MCF 10A (cell line): ENCODE data around the gene MAP7. TPM values are rescaled to one million over a fixed set of nuclear protein-coding genes. Genes with fewer than 3 reads are reported as not detected.

ENCODE experiments used
- BruUV-seq: library from RNA; stranded (reverse); fragments of 400-500 nt; replicated peaks from 2 replicates; lab custom pipeline; 2021; lab: Mats Ljungman, UMichigan
- CTCF ChIA-PET: fragments of 300-600 bp; sonication (Branson Sonifier 250); formaldehyde crosslinking; extraction: SDS; loops from one replicate; lab custom pipeline; 2021; ENCODE audit warnings: antibody characterized with exemption, inconsistent platforms; lab: Yijun Ruan, JAX
- POLR2A ChIA-PET: fragments of 300-600, 350-650 bp; sonication (Branson Sonifier 250); formaldehyde crosslinking; extraction: SDS; loops from one replicate; lab custom pipeline; 2020; ENCODE audit warnings: antibody characterized with exemption, inconsistent platforms; lab: Yijun Ruan, JAX
- DNase-seq: peaks from one replicate; pipeline ENCODE4 v3.0.0-alpha.2; 2018; ENCODE audit not compliant: unreplicated experiment
- H3K27ac Mint-ChIP-seq: one replicate; pipeline ENCODE4 v1.8.0; 2022; ENCODE audit warnings: mild to moderate bottlenecking, low read depth, mixed read lengths; ENCODE audit not compliant: unreplicated experiment
- H3K27me3 Mint-ChIP-seq: one replicate; pipeline ENCODE4 v1.8.0; 2022; ENCODE audit warnings: mixed read lengths; ENCODE audit not compliant: insufficient read depth, unreplicated experiment
- H3K36me3 Mint-ChIP-seq: one replicate; pipeline ENCODE4 v1.8.0; 2022; ENCODE audit warnings: mild to moderate bottlenecking, moderate library complexity, mixed read lengths; ENCODE audit not compliant: insufficient read depth, unreplicated experiment
- H3K4me1 Mint-ChIP-seq: one replicate; pipeline ENCODE4 v1.8.0; 2022; ENCODE audit warnings: mixed read lengths; ENCODE audit not compliant: insufficient read depth, unreplicated experiment
- H3K4me3 Mint-ChIP-seq: one replicate; pipeline ENCODE4 v1.8.0; 2022; ENCODE audit warnings: mild to moderate bottlenecking, moderate library complexity, mixed read lengths; ENCODE audit not compliant: unreplicated experiment
- H3K9me3 Mint-ChIP-seq: one replicate; pipeline ENCODE4 v1.8.0; 2022; ENCODE audit warnings: mixed read lengths; ENCODE audit not compliant: unreplicated experiment
- intact Hi-C: fragments of 100-400 bp; cut with micrococcal nuclease; formaldehyde crosslinking; loops from 2 replicates; pipeline ENCODE4 v1.14.1; 2022
- total RNA-seq: library from RNA; stranded (reverse); gene quantifications from 2 replicates; pipeline ENCODE4 v1.2.3, GENCODE V29; 2022
- TF ChIP-seq, protein P1 (sequence below): fragments of 200-600 bp; IDR thresholded peaks from one replicate; pipeline ENCODE4 v1.8.0; 2022; ENCODE audit warnings: antibody characterized with exemption, mild to moderate bottlenecking; ENCODE audit not compliant: unreplicated experiment

The MAP7 gene
- total RNA-seq, 1 experiment from 2014 or later = 17.2 TPM

DNA sequence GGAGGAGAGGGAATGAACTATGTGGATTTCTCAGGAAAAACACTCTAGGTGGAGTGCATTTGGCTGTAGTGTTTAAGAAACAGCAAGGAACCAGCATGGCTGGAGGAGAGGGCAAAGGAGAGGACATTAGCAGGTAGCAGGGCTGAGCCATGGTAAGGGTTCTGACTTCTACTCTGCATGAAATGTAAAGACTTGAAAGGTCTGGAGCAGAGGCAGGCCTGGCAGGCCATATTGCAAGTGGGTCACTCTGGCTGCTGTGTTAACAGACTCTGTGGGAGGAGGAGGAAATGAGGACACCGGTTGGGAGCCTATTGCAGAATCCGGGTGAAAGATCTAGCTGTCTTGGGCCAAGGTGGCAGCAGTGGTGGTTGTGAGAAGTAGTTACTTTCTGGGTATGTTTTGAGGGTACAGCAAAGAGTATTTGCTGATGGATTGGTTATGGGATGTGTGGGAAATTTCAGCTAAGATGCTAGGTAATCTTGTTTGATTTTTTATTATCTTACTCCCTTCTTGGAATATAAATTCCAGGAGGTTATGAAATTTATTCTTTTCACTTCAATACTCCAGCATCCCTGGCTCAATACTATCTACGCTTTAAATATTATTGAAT lies 144.7 kb downstream of the MAP7 start:
- intact Hi-C loops = no loop called here
- H3K36me3 Mint-ChIP-seq = peaks cover 9% of the 10 kb centered on the region
- no peak overlapping the region for H3K27ac Mint-ChIP-seq
- TF ChIP-seq, protein P1, sequence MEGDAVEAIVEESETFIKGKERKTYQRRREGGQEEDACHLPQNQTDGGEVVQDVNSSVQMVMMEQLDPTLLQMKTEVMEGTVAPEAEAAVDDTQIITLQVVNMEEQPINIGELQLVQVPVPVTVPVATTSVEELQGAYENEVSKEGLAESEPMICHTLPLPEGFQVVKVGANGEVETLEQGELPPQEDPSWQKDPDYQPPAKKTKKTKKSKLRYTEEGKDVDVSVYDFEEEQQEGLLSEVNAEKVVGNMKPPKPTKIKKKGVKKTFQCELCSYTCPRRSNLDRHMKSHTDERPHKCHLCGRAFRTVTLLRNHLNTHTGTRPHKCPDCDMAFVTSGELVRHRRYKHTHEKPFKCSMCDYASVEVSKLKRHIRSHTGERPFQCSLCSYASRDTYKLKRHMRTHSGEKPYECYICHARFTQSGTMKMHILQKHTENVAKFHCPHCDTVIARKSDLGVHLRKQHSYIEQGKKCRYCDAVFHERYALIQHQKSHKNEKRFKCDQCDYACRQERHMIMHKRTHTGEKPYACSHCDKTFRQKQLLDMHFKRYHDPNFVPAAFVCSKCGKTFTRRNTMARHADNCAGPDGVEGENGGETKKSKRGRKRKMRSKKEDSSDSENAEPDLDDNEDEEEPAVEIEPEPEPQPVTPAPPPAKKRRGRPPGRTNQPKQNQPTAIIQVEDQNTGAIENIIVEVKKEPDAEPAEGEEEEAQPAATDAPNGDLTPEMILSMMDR = no peak
- peak; percentile 4 for DNase-seq
- H3K9me3 Mint-ChIP-seq = no peaks in the 10 kb centered on the region
- no peak overlapping the region for H3K4me3 Mint-ChIP-seq
- no peaks in the 10 kb centered on the region for H3K27me3 Mint-ChIP-seq
- ChIA-PET CTCF (interaction anchor here (0.6 to 1.6 kb wide), 2 partner anchors 145 to 484 kb away, joined by 3 to 7 read pairs; partner anchors contain the start of gene MAP7), POLR2A (interaction anchor here (0.8 kb wide), 1 partner anchor 35 kb away, joined by 3 read pairs; no protein-coding TSS in a partner anchor)
- no TSS peak for BruUV-seq
- peaks cover 29% of the 10 kb centered on the region for H3K4me1 Mint-ChIP-seq

DNA sequence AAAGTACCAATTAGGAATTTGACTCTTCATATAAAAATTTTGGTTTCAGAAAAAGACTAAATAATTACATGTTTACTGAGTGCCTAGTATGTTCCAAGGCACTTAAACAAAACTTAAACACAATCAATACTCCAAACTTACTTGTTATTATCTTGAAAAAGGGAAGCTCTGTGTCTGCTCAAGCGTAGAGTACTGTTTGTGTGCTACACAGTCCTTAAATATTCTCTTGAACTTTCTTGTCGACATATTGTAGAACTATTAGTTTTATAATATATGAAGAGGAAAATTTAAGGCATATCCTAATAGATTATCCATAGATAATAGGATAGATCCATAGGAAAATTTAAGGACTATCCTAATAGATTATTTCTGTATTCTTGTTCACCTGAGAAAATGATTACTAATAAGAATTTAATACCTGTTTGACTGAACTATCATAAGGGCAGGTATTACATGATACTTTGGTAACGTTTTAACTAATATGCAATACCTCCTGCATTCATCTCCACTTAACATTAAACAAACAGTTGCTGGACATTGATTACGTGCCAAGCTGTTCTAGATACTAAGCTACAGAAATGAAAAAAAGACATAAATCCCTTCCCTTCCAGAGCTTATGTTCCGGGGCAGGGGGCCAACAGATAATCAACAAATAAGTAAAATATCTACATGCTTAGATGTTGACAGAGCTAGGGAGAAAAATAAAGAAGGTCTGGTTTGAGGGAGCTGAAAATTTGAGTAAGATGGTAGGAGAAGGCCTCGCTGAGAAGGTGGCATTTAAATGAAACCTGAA lies 145.4 kb downstream of the MAP7 start:
- no peak overlapping the region for H3K4me3 Mint-ChIP-seq
- DNase-seq = no peak
- no TSS peak for BruUV-seq
- H3K36me3 Mint-ChIP-seq = peaks cover 5% of the 10 kb centered on the region
- H3K27ac Mint-ChIP-seq = no peak overlapping the region
- TF ChIP-seq, protein P1 = no peak
- ChIA-PET CTCF (interaction anchor here (1.6 to 1.9 kb wide), 2 partner anchors 26 to 146 kb away, joined by 7 to 8 read pairs; partner anchors contain the start of gene MAP7), POLR2A (interaction anchor here (0.6 to 1.8 kb wide), 5 partner anchors 14 to 273 kb away, joined by 3 to 10 read pairs (median 4); no protein-coding TSS in a partner anchor)
- intact Hi-C loops = no loop called here
- H3K9me3 Mint-ChIP-seq = no peaks in the 10 kb centered on the region
- peaks cover 29% of the 10 kb centered on the region for H3K4me1 Mint-ChIP-seq
- no peaks in the 10 kb centered on the region for H3K27me3 Mint-ChIP-seq

- Mint-ChIP-seq H3K27me3 (no peaks in the 10 kb centered on the region), H3K4me3 (no peak overlapping the region), H3K9me3 (no peaks in the 10 kb centered on the region), H3K36me3 (peaks cover 5% of the 10 kb centered on the region), H3K4me1 (peaks cover 29% of the 10 kb centered on the region), H3K27ac (peak overlapping the region; percentile 77)
- ChIA-PET POLR2A (interaction anchor here (0.7 to 1.8 kb wide), 10 partner anchors 15 to 146 kb away, joined by 3 to 16 read pairs (median 4); partner anchors contain the start of genes BCLAF1 and MAP7), CTCF (interaction anchor here (0.5 to 1.9 kb wide), 5 partner anchors 25 to 248 kb away, joined by 3 to 8 read pairs (median 3); no protein-coding TSS in a partner anchor)
- TF ChIP-seq, protein P1 = no peak
- intact Hi-C loops = no loop called here
- no peak for DNase-seq
- no TSS peak for BruUV-seq
Observed at GRCh38 chr6:136404007-136404406, 146.2 kb downstream of the MAP7 start.
